OCI-LY7 (cell line): ENCODE data around the gene PM20D1. TPM values are rescaled to one million over a fixed set of nuclear protein-coding genes. Genes with fewer than 3 reads are reported as not detected.

ENCODE experiments used
- BruUV-seq: library from RNA; stranded (reverse); fragments of 400-500 nt; replicated peaks from 2 replicates; lab custom pipeline; 2021; lab: Mats Ljungman, UMichigan
- CTCF ChIA-PET: fragments of 300-600 bp; sonication (Branson Sonifier 250); formaldehyde crosslinking; loops from one replicate; lab custom pipeline; 2022; ENCODE audit warnings: antibody characterized with exemption; ENCODE audit not compliant: unreplicated experiment; lab: Charles Lee
- POLR2A ChIA-PET: fragments of 300-600 bp; sonication (Branson Sonifier 250); formaldehyde crosslinking; loops from one replicate; lab custom pipeline; 2022; ENCODE audit warnings: antibody characterized with exemption; lab: Charles Lee
- DNase-seq: peaks from one replicate; pipeline ENCODE4 v3.0.0-alpha.2; 2015; ENCODE audit warnings: low spot score
- H2AFZ ChIP-seq: fragments of 200-600 bp; sonication (generic), shearing (Covaris generic); 2 replicates; pipeline ENCODE4 v1.6.1; 2014; ENCODE audit warnings: mild to moderate bottlenecking, antibody characterized with exemption, low read length, moderate library complexity
- H3K27ac ChIP-seq: fragments of 200-600 bp; sonication (generic); 2 replicates; pipeline ENCODE4 v1.5.1; 2014; ENCODE audit warnings: mixed run types, low read depth, mild to moderate bottlenecking, moderate library complexity, low read length, inconsistent platforms; ENCODE audit not compliant: poor library complexity, severe bottlenecking
- H3K36me3 ChIP-seq: fragments of 200-600 bp; sonication (generic); 2 replicates; pipeline ENCODE4 v1.6.1; 2014; ENCODE audit warnings: mild to moderate bottlenecking, antibody characterized with exemption, low read length, moderate library complexity, mixed read lengths; ENCODE audit not compliant: insufficient read depth
- H3K4me1 ChIP-seq: fragments of 200-600 bp; sonication (generic); 2 replicates; pipeline ENCODE4 v1.5.1; 2014; ENCODE audit warnings: mild to moderate bottlenecking, low read length; ENCODE audit not compliant: insufficient read depth, poor library complexity, severe bottlenecking
- H3K4me2 ChIP-seq: fragments of 200-600 bp; sonication (generic); 2 replicates; pipeline ENCODE4 v1.6.1; 2014; ENCODE audit warnings: mild to moderate bottlenecking, low read length
- H3K4me3 ChIP-seq: fragments of 200-600 bp; sonication (generic); 2 replicates; pipeline ENCODE4 v1.5.1; 2014; ENCODE audit warnings: mild to moderate bottlenecking, low read depth, low read length; ENCODE audit not compliant: poor library complexity, severe bottlenecking
- H3K79me2 ChIP-seq: fragments of 200-600 bp; sonication (generic); 2 replicates; pipeline ENCODE4 v1.6.1; 2016; ENCODE audit warnings: low read depth, mild to moderate bottlenecking, low read length, moderate library complexity, mixed read lengths; ENCODE audit not compliant: insufficient read depth
- H3K9me2 ChIP-seq: fragments of 200-600 bp; sonication (generic); 2 replicates; pipeline ENCODE4 v1.6.1; 2016; ENCODE audit warnings: mild to moderate bottlenecking, low read length, mixed read lengths; ENCODE audit not compliant: insufficient read depth
- H3K9me3 ChIP-seq: fragments of 200-600 bp; sonication (generic); 2 replicates; pipeline ENCODE4 v1.6.1; 2014; ENCODE audit warnings: mild to moderate bottlenecking, mixed run types, low read length, mixed read lengths
- H4K20me1 ChIP-seq: fragments of 200-600 bp; sonication (generic); 2 replicates; pipeline ENCODE4 v1.6.1; 2014; ENCODE audit warnings: mild to moderate bottlenecking, antibody characterized with exemption, low read length, moderate library complexity, mixed read lengths; ENCODE audit not compliant: insufficient read depth
- CTCF ChIP-seq: fragments of 200-600 bp; sonication (generic); conservative IDR thresholded peaks from 2 replicates; pipeline ENCODE4 v1.5.1; 2014; ENCODE audit warnings: mild to moderate bottlenecking, antibody characterized with exemption, low read length, moderate library complexity, mixed read lengths
- EZH2phosphoT487 ChIP-seq: fragments of 200-600 bp; sonication (generic); IDR thresholded peaks from 2 replicates; pipeline ENCODE4 v1.6.1; 2018; ENCODE audit warnings: low read depth, borderline replicate concordance, mild to moderate bottlenecking, mixed run types, antibody characterized with exemption, low read length, moderate library complexity, mixed read lengths
- intact Hi-C: fragments of 100-400 bp; cut with micrococcal nuclease; formaldehyde crosslinking; loops from one replicate; pipeline ENCODE4 v1.10.0; 2022; ENCODE audit not compliant: unreplicated experiment
- total RNA-seq, 2 experiments: library from RNA; depleted of rRNA in 1 of 2; stranded (reverse); fragments of >200 nt in 1 of 2; shearing (Covaris generic) in 1 of 2; gene quantifications; 2 replicates each; pipeline ENCODE4 v1.2.3, GENCODE V29; 2014 to 2022

The PM20D1 gene
- total RNA-seq, 2 experiments from 2014 or later = not detected

- intact Hi-C loops = no loop called here
- TF ChIP-seq EZH2phosphoT487 (no peak), CTCF (no peak)
- Histone ChIP-seq H3K9me3 (no peaks in the 10 kb centered on the region), H3K9me2 (no peaks in the 10 kb centered on the region), H3K4me1 (no peaks in the 10 kb centered on the region), H3K4me3 (no peak overlapping the region), H3K79me2 (no peaks in the 10 kb centered on the region), H2AFZ (no peak overlapping the region), H3K4me2 (no peak overlapping the region), H4K20me1 (no peaks in the 10 kb centered on the region), H3K27ac (no peak overlapping the region), H3K36me3 (no peaks in the 10 kb centered on the region)
- no TSS peak for BruUV-seq
- ChIA-PET POLR2A (no interaction called here), CTCF (no interaction called here)
- DNase-seq = no peak
These were observed 66.0 kb downstream of the PM20D1 start for GRCh38 chr1:205783904-205784303.

- ChIA-PET POLR2A (no interaction called here), CTCF (no interaction called here)
- no peaks in the 10 kb centered on the region for H3K9me3 ChIP-seq
- H3K27ac ChIP-seq = no peak overlapping the region
- BruUV-seq = no TSS peak
- H3K36me3 ChIP-seq = no peaks in the 10 kb centered on the region
- no peak overlapping the region for H3K4me3 ChIP-seq
- no peak overlapping the region for H3K4me2 ChIP-seq
- intact Hi-C loops = no loop called here
- H4K20me1 ChIP-seq = no peaks in the 10 kb centered on the region
- TF ChIP-seq CTCF = no peak
- no peak for TF ChIP-seq EZH2phosphoT487
- H2AFZ ChIP-seq = no peak overlapping the region
- DNase-seq = no peak
- no peaks in the 10 kb centered on the region for H3K79me2 ChIP-seq
- H3K9me2 ChIP-seq = no peaks in the 10 kb centered on the region
- no peaks in the 10 kb centered on the region for H3K4me1 ChIP-seq
These were observed 66.5 kb downstream of the PM20D1 start for GRCh38 chr1:205783433-205783795.

- no peak for TF ChIP-seq EZH2phosphoT487
- TF ChIP-seq CTCF = no peak
- no peak overlapping the region for H2AFZ ChIP-seq
- H3K36me3 ChIP-seq = no peaks in the 10 kb centered on the region
- intact Hi-C loops = no loop called here
- ChIA-PET POLR2A (interaction anchor here (0.7 kb wide), 1 partner anchor 432 kb away, joined by 5 read pairs; no protein-coding TSS in a partner anchor), CTCF (no interaction called here)
- DNase-seq = peak; percentile 13
- H4K20me1 ChIP-seq = no peaks in the 10 kb centered on the region
- no peaks in the 10 kb centered on the region for H3K9me3 ChIP-seq
- H3K9me2 ChIP-seq = no peaks in the 10 kb centered on the region
- no peak overlapping the region for H3K27ac ChIP-seq
- no peak overlapping the region for H3K4me3 ChIP-seq
- BruUV-seq = no TSS peak
- H3K79me2 ChIP-seq = no peaks in the 10 kb centered on the region
- no peak overlapping the region for H3K4me2 ChIP-seq
- no peaks in the 10 kb centered on the region for H3K4me1 ChIP-seq
These were observed 67.1 kb downstream of the PM20D1 start for GRCh38 chr1:205782627-205783432.
